Fibroblast of lung (primary cell): Measurements from ENCODE around the gene PCBP3.

Source experiments
- CTCF ChIP-seq, 2 donors: IDR thresholded peaks in 1 of 2; conservative IDR thresholded peaks in 1 of 2; 1 replicate in 1 of 2; 2 replicates in 1 of 2; pipeline ENCODE4 v1.5.1; 2011 to 2012; ENCODE audit warnings: low read length in 2 of 2, control low read depth in 1 of 2, inconsistent platforms in 1 of 2, low read depth in 1 of 2, mild to moderate bottlenecking in 1 of 2
- EZH2 ChIP-seq: IDR thresholded peaks from 2 replicates; pipeline ENCODE4 v1.5.1; 2012; ENCODE audit warnings: low read length, control low read depth, mild to moderate bottlenecking; ENCODE audit errors: missing control alignments

GRCh38 chr21:45769896-45770295 is 126.4 kb downstream of the PCBP3 start:
- TF ChIP-seq CTCF (conservative IDR thresholded peaks at IDR 0.05 in 1 of 2, IDR thresholded peaks at IDR 0.05 in 1 of 2; ENCODE audit: low read depth in 1 of 2, low read length in 2 of 2), result no peak
- TF ChIP-seq EZH2, result no peak
